HG03066 (cell line): ENCODE measurements around the gene SLC2A3.
"Not testable (repeated sequence)": the region's sequence is repeated elsewhere in the genome, so short reads cannot be mapped to it uniquely, and the experiment has no call there.

Source experiments
- ATAC-seq: cut with Tn5 transposase; IDR thresholded peaks from one replicate; pipeline ENCODE4 v1.9.1; 2021; ENCODE audit warnings: low read depth; ENCODE audit not compliant: unreplicated experiment

Gene SLC2A3

GRCh38 chr12:7953912-7954311, 17.9 kb upstream of the SLC2A3 start:
- ATAC-seq: not testable (repeated sequence)

- ATAC-seq: no peak
Measured at GRCh38 chr12:7951671-7952070, 15.7 kb upstream of the SLC2A3 start.

DNA sequence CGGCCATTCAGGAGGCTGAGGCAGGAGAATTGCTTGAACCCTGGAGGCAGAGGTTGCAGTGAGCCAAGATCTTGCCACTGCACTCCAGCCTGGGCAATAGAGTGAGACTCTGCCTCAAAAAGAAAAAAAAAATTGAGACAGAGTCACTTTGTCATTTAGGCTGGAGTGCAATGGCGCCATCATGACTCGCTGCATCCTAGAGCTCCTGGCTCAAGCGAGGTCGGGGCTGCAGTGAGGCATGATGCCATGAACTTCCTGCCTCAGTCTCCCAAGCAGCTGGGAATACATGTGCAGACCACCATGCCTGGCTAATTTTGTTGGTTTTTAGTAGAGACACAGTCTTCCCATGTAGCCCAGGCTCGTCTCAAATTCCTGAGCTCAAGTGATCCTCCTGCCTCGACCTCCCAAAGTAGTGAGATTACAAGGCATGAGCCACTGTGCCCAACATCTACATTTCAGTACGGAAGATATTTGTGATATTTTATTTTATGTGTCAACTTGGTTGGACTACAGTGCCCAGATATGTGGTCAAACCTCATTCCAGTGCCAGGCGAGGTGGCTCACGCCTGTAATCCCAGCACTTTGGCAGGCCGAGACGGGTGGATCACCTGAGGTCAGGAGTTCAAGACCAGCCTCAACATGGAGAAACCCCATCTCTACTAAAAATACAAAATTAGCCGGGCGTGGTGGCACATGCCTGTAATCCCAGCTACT, 14.4 kb upstream of the SLC2A3 start:
- not testable (repeated sequence) for ATAC-seq

- ATAC-seq: no peak
Measured at GRCh38 chr12:7948589-7949260, 12.7 kb upstream of the SLC2A3 start.

GRCh38 chr12:7947011-7947410, 11.0 kb upstream of the SLC2A3 start:
- ATAC-seq: no peak

- ATAC-seq: not testable (repeated sequence)
Measured at GRCh38 chr12:7944760-7945159, 8.8 kb upstream of the SLC2A3 start.

DNA sequence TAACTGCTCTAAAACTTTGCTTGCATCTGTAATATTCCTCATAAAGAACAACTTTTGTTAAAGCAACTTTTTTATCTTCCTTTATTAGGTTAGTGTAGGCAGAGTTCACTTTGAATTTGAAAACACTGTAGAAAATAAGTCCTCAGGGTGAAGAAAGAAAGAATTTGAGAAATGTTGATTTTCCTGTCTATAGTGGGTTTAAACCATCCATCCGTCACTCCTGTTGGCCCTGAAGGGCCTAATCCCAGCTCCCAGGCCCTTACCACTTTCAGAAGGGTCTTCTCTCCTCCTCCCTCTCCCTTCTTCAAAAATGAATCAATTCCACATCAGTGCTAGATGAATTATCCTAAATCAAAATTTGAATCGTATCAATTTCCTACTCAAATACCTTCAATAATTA, 4.9 kb upstream of the SLC2A3 start:
- ATAC-seq: no peak

GRCh38 chr12:7937833-7938506, 2.0 kb upstream of the SLC2A3 start:
- no peak for ATAC-seq

DNA sequence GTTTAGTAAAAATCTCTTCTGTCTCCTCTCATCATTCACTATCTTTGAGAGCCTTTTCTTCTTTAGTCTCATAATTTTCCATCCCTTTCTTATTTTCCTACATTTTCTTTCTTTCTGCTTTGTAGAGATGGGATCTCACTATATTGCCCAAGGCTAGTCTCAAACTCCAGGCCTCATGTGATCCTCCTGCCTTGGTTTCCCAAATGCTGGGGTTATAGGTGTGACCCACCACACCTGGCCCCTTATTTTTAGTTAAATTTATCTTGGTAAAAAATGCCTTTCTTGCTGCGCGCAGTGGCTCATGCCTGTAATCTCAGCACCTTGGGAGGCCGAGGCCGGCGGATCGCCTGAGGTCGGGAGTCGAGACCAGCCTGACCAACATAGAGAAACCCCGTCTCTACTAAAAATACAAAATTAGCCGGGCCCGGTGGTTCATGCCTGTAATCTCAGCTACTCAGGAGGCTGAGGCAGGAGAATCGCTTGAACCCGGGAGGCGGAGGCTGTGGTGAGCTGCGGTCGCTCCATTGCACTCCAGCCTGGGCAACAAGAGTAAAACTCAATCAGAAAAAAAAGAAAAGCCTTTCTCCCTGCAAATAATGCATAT, 996 bp downstream of the SLC2A3 start:
- no peak for ATAC-seq

GRCh38 chr12:7934091-7934888, 1.7 kb downstream of the SLC2A3 start:
- no peak for ATAC-seq

DNA sequence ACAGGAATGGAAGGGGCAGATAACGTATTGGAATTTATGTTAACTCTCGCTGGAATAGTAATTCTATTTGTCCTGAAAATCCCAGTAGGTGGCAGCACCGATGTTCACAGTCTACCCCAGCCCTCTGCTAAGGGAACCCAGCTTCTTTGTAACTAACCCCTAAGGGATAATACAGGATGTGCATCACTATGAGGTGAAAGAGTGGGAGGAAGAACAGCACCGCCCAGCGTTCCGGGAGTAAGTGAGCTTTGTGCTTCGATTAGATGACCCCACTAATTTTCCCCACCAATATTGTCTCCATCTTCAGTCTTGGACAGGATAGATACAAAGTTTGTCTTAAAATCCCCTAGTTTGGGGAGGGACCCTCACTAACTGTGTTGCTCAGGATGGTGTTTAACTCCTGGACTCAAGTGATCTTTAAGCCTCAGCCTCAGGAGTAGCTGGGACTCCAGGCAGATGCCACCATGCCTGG, 2.7 kb downstream of the SLC2A3 start:
- ATAC-seq: peak; percentile 89

- ATAC-seq: not testable (repeated sequence)
Measured at GRCh38 chr12:7932599-7933240, 3.3 kb downstream of the SLC2A3 start.

- ATAC-seq: no peak
Measured at GRCh38 chr12:7929083-7929792, 6.7 kb downstream of the SLC2A3 start.

DNA sequence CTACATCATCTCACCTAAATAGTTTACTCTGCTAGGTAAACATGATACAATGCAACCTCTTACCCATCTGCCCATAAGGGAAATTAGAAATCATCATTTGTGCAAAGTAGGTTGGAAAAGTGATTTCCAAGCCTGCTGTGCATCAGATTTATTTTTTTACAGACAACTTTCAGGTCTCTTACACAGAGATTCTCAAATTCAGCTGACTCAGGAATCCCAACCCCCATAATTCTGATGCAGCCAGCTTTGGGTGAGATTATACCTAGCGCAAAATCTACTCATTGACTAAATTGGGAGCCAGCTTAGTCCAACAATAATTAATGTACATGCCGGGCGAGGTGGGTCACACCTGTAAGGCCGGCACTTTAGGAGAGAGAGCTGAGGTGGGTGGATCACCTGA, 8.5 kb downstream of the SLC2A3 start:
- no peak for ATAC-seq

DNA sequence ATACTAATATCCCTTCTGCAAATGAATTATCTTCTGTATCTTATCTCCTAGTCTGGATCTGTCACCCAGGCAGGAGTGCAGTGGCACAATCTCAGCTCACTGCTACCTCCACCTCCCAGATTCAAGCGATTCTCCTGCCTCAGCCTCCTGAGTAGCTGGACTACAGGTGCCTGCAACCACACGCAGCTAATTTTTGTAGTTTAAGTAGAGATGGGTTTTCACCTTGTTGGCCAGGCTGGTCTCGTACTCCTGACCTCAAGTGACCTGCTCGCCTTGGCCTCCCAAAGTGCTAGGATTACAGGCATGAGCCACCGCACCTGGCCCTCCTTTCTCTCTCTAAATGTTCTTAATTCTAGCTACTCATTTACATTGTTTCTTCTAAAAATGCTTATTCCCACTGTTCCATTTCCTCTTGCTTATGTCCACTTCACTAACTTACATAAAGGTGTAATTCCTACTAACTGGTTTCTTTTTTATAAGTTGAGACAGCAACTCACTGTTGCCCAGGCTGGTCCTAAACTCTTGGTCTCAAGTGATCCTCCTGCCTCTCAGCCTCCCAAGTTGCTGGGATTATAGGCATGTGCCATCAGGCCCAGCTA, 9.8 kb downstream of the SLC2A3 start:
- not testable (repeated sequence) for ATAC-seq

- no peak for ATAC-seq
Measured at GRCh38 chr12:7923241-7924236, 12.4 kb downstream of the SLC2A3 start.

DNA sequence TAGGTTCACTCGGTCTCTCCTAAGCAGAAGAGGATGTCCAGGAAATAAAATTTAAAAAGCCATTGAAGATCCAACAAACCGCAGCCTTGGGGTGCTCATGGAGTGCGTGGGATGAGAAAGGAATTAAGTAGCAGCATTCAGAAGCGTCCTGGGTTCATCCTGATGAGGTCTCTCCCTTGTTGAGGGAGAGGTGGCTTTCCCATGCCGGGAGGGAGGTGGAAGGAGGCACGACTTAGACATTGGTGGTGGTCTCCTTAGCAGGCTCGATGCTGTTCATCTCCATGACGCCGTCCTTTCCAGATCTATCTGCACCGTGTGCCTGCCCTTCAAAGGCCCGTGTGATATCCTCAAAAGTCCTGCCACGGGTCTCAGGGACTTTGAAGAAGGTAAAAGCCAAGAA, 14.8 kb downstream of the SLC2A3 start:
- not testable (repeated sequence) for ATAC-seq

DNA sequence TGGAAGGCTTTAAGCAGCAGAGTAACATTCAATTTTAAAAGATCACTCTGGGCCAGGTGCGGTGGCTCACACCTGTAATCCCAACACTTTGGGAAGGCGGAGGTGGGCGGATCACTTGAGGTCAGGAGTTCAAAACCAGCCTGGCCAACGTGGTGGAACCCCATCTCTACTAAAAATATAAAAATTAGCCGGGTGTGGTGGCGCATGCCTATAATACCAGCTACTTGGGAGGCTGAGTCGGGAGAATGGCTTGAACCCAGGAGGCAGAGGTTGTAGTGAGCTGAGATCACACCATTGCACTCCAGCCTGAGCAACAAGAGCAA, 17.8 kb downstream of the SLC2A3 start:
- ATAC-seq: not testable (repeated sequence)
